Activated CD8-positive, alpha-beta T cell treated with anti-CD3 and anti-CD28 coated beads for 36 hours (primary cell): ENCODE results near the gene ZNF366. TPM values are rescaled to one million over a fixed set of nuclear protein-coding genes. Genes with fewer than 3 reads are reported as not detected.

Experiments used
- ATAC-seq: fragments of 200-7000 bp; cut with Tn5 transposase; one replicate; pipeline ENCODE4 v1.10.0; 2021; ENCODE audit warnings: mild to moderate bottlenecking, moderate library complexity
- CTCF ChIA-PET: fragments of 350-600 bp; sonication (Branson Sonifier 250); formaldehyde crosslinking; loops from one replicate; lab custom pipeline; 2021; ENCODE audit warnings: antibody characterized with exemption; lab: Charles Lee
- POLR2A ChIA-PET: fragments of 350-600 bp; sonication (Branson Sonifier 250); formaldehyde crosslinking; loops from one replicate; lab custom pipeline; 2021; ENCODE audit warnings: antibody characterized with exemption; lab: Charles Lee
- DNase-seq: peaks from one replicate; pipeline ENCODE4 v3.0.0-alpha.2; 2020
- H3K27ac Mint-ChIP-seq: one replicate; pipeline ENCODE4 v1.8.0; 2021; ENCODE audit warnings: mild to moderate bottlenecking, mixed read lengths
- H3K27me3 Mint-ChIP-seq: one replicate; pipeline ENCODE4 v1.8.0; 2021; ENCODE audit warnings: mixed read lengths
- H3K36me3 Mint-ChIP-seq: one replicate; pipeline ENCODE4 v1.8.0; 2021; ENCODE audit warnings: low read depth, mixed read lengths
- H3K4me1 Mint-ChIP-seq: one replicate; pipeline ENCODE4 v1.8.0; 2021; ENCODE audit warnings: low read depth, mixed read lengths
- H3K4me3 Mint-ChIP-seq: one replicate; pipeline ENCODE4 v1.8.0; 2021; ENCODE audit warnings: mild to moderate bottlenecking, moderate library complexity, mixed read lengths
- H3K9me3 Mint-ChIP-seq: one replicate; pipeline ENCODE4 v1.8.0; 2021; ENCODE audit warnings: mixed read lengths
- CTCF ChIP-seq: fragments of 200-600 bp; IDR thresholded peaks from one replicate; pipeline ENCODE4 v1.8.0; 2022; ENCODE audit warnings: antibody characterized with exemption, mild to moderate bottlenecking
- intact Hi-C: fragments of 100-400 bp; cut with micrococcal nuclease; formaldehyde crosslinking; loops from one replicate; pipeline ENCODE4 v1.10.0; 2022
- total RNA-seq, 2 experiments: library from RNA; stranded (reverse); gene quantifications; one replicate each; pipeline ENCODE4 v1.2.3, GENCODE V29; 2021

Gene ZNF366
- total RNA-seq, 2 experiments from 2014 or later: not detected

GRCh38 chr5:72512593-72512860, 5.3 kb upstream of the ZNF366 start:
- CTCF ChIA-PET: interaction anchor here (1.1 to 1.2 kb wide), 2 partner anchors 11 to 25 kb away, joined by 3 to 5 read pairs; no protein-coding TSS in a partner anchor
- Mint-ChIP-seq H3K27me3 (peaks cover 21% of the 10 kb centered on the region), H3K4me3 (no peak overlapping the region), H3K4me1 (no peaks in the 10 kb centered on the region), H3K27ac (no peak overlapping the region), H3K9me3 (no peaks in the 10 kb centered on the region), H3K36me3 (no peaks in the 10 kb centered on the region)
- ATAC-seq: no peak
- intact Hi-C loops: no loop called here
- POLR2A ChIA-PET: no interaction called here
- no peak for DNase-seq
- no peak for TF ChIP-seq CTCF

GRCh38 chr5:72511774-72512592, 4.8 kb upstream of the ZNF366 start:
- CTCF ChIA-PET: no interaction called here
- DNase-seq (no peak), ATAC-seq (no peak)
- Mint-ChIP-seq H3K36me3 (no peaks in the 10 kb centered on the region), H3K9me3 (no peaks in the 10 kb centered on the region), H3K27ac (no peak overlapping the region), H3K4me1 (no peaks in the 10 kb centered on the region), H3K27me3 (peaks cover 22% of the 10 kb centered on the region), H3K4me3 (no peak overlapping the region)
- POLR2A ChIA-PET: no interaction called here
- TF ChIP-seq CTCF: no peak
- intact Hi-C loops: no loop called here

GRCh38 chr5:72511366-72511765, 4.2 kb upstream of the ZNF366 start:
- Mint-ChIP-seq H3K4me1 (no peaks in the 10 kb centered on the region), H3K27ac (no peak overlapping the region), H3K27me3 (peaks cover 25% of the 10 kb centered on the region), H3K9me3 (no peaks in the 10 kb centered on the region), H3K4me3 (no peak overlapping the region), H3K36me3 (no peaks in the 10 kb centered on the region)
- ChIA-PET CTCF (no interaction called here), POLR2A (no interaction called here)
- peak; percentile 39 for ATAC-seq
- intact Hi-C loops: no loop called here
- no peak for DNase-seq
- no peak for TF ChIP-seq CTCF

GRCh38 chr5:72510610-72511181, 3.5 kb upstream of the ZNF366 start:
- H3K27me3 Mint-ChIP-seq: peaks cover 26% of the 10 kb centered on the region
- H3K36me3 Mint-ChIP-seq: no peaks in the 10 kb centered on the region
- H3K9me3 Mint-ChIP-seq: no peaks in the 10 kb centered on the region
- ATAC-seq: no peak
- no peak overlapping the region for H3K27ac Mint-ChIP-seq
- intact Hi-C loops: no loop called here
- ChIA-PET POLR2A (no interaction called here), CTCF (no interaction called here)
- no peak for DNase-seq
- no peaks in the 10 kb centered on the region for H3K4me1 Mint-ChIP-seq
- no peak overlapping the region for H3K4me3 Mint-ChIP-seq
- no peak for TF ChIP-seq CTCF

GRCh38 chr5:72509401-72509800, 2.2 kb upstream of the ZNF366 start:
- Mint-ChIP-seq H3K27ac (no peak overlapping the region), H3K36me3 (no peaks in the 10 kb centered on the region), H3K4me1 (no peaks in the 10 kb centered on the region), H3K4me3 (no peak overlapping the region), H3K9me3 (no peaks in the 10 kb centered on the region), H3K27me3 (peaks cover 29% of the 10 kb centered on the region)
- ChIA-PET POLR2A (no interaction called here), CTCF (no interaction called here)
- ATAC-seq (no peak), DNase-seq (no peak)
- no peak for TF ChIP-seq CTCF
- intact Hi-C loops: no loop called here
